ENCODE data around the gene PCMTD2. TPM values are rescaled to one million over a fixed set of nuclear protein-coding genes. Genes with fewer than 3 reads are reported as not detected.
A peak's percentile ranks its signal among the peaks of the same experiment; 100 is the strongest.

The PCMTD2 gene
- polyA plus RNA-seq, 1 of the 3 experiments (the other 2 are of a cell fraction): 50.7 TPM

DNA sequence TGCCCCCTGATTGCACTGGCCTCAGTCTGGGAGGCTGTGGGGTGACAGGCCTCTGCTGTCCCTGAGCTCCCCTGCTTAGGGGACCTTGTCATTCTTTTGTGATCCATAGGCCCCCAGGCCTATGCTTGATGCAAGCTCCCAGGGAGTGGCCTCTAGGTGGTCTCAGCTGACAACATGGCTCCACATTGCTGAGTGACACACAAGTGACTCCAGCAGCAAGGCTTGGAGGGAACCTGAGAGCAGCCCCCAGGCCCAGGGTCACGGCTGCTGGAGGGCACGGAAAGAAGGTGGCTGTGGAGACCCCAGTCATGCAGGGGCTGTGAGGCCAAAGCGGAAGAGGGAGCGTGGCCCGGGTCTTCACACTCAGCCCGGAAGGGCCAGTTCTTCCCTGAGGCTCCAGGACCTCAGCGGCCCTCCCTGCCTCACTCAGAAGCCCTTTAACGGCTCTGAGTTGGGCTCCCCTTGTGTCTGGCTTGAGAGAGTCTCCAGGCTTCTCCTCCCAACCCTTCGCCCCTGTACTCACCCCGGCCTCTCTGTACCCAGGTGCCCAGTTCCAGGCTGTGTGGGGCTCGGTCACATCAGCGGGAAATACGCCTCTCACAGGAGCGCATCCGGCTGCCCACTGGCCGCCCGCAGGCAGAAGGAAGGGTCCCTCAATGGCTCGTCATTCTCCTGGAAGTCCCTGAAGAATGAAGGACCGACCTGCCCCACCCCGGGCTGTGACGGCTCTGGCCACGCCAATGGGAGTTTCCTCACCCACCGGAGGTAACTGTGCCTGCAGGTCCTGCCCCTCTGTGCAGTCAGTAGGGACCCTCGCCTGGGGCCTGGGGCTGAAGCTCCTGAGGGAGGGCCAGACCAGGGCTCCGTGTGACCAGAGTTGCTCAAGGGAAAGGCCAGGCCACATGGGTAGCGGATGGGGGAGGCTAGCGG is 23.7 kb upstream of the PCMTD2 start (continued):
- TF ChIP-seq, protein P1, sequence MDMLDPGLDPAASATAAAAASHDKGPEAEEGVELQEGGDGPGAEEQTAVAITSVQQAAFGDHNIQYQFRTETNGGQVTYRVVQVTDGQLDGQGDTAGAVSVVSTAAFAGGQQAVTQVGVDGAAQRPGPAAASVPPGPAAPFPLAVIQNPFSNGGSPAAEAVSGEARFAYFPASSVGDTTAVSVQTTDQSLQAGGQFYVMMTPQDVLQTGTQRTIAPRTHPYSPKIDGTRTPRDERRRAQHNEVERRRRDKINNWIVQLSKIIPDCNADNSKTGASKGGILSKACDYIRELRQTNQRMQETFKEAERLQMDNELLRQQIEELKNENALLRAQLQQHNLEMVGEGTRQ (IDR thresholded peaks at IDR 0.05; ENCODE audit: borderline replicate concordance, low read depth, low read length): no peak
- TF ChIP-seq GABPA (IDR thresholded peaks at IDR 0.05; ENCODE audit: low read depth) (no peak), FOXJ3 (CRISPR knock-in tag; IDR thresholded peaks at IDR 0.05) (no peak)
- TF ChIP-seq, protein P2, sequence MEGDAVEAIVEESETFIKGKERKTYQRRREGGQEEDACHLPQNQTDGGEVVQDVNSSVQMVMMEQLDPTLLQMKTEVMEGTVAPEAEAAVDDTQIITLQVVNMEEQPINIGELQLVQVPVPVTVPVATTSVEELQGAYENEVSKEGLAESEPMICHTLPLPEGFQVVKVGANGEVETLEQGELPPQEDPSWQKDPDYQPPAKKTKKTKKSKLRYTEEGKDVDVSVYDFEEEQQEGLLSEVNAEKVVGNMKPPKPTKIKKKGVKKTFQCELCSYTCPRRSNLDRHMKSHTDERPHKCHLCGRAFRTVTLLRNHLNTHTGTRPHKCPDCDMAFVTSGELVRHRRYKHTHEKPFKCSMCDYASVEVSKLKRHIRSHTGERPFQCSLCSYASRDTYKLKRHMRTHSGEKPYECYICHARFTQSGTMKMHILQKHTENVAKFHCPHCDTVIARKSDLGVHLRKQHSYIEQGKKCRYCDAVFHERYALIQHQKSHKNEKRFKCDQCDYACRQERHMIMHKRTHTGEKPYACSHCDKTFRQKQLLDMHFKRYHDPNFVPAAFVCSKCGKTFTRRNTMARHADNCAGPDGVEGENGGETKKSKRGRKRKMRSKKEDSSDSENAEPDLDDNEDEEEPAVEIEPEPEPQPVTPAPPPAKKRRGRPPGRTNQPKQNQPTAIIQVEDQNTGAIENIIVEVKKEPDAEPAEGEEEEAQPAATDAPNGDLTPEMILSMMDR (IDR thresholded peaks at IDR 0.05): no peak

DNA sequence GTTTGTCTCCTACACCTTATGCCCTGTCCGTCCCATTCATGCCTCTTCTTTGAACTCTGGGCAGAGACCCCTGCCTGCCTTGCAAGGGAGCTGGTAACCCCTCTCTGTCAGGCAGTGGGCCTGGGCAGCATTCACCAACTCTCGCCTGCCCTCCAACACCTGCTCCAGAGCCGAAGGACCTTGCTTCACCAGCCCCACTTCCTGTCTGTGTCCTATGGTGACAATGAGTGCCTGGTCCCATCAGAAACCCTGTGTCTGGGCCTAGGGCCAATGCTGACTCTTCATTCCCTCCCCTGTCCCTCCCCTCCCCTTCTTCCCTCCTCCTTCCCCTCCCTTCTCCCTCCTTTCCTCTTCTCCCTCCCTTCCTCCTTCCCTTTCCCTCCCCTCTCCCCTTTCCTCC is 22.8 kb upstream of the PCMTD2 start:
- H3F3A ChIP-seq (replicated peaks; ENCODE audit: insufficient read depth): no peaks in the 10 kb centered on the region
- POLR2A ChIA-PET: no interaction called here
- 79% methylated on average over 3 of the region's 3 CpGs for WGBS (ENCODE audit: low lambda C conversion rate)

More for the DNA sequence above, 22.8 kb upstream of the PCMTD2 start:
- Histone ChIP-seq H4K20me1 (ENCODE audit: insufficient read depth) (no peaks in the 10 kb centered on the region), H2AFZ (ENCODE audit: low read depth) (no peak overlapping the region), H3K79me2 (ENCODE audit: insufficient read depth) (no peaks in the 10 kb centered on the region), H3K9me2 (no peaks in the 10 kb centered on the region), H3K9me3 (no peaks in the 10 kb centered on the region), H3K9ac (no peak overlapping the region), H3K4me1 (ENCODE audit: control insufficient read depth in 1 of 2, insufficient read depth in 2 of 2, low read depth in 1 of 2, low read length in 1 of 2) (peaks cover 0 to 26% of the 10 kb centered on the region in 2 experiments; a peak in 1 of 4 replicates), H3K36me3 (replicated peaks in 1 of 2; ENCODE audit: control insufficient read depth in 1 of 2, insufficient read depth in 2 of 2, low read length in 1 of 2) (no peaks in the 10 kb centered on the region), H3K27me3 (ENCODE audit: insufficient read depth) (no peaks in the 10 kb centered on the region), H3K27ac (ENCODE audit: low read depth in 2 of 2, low read length in 1 of 2) (peak overlapping the region in 1 of 2 experiments; percentile 39; a peak in 1 of 4 replicates), H3K4me3 (ENCODE audit: low read depth in 2 of 2, low read length in 1 of 2) (no peak overlapping the region), H3K4me2 (no peak overlapping the region)
- CTCF ChIA-PET: no interaction called here
- TF ChIP-seq, protein P3, sequence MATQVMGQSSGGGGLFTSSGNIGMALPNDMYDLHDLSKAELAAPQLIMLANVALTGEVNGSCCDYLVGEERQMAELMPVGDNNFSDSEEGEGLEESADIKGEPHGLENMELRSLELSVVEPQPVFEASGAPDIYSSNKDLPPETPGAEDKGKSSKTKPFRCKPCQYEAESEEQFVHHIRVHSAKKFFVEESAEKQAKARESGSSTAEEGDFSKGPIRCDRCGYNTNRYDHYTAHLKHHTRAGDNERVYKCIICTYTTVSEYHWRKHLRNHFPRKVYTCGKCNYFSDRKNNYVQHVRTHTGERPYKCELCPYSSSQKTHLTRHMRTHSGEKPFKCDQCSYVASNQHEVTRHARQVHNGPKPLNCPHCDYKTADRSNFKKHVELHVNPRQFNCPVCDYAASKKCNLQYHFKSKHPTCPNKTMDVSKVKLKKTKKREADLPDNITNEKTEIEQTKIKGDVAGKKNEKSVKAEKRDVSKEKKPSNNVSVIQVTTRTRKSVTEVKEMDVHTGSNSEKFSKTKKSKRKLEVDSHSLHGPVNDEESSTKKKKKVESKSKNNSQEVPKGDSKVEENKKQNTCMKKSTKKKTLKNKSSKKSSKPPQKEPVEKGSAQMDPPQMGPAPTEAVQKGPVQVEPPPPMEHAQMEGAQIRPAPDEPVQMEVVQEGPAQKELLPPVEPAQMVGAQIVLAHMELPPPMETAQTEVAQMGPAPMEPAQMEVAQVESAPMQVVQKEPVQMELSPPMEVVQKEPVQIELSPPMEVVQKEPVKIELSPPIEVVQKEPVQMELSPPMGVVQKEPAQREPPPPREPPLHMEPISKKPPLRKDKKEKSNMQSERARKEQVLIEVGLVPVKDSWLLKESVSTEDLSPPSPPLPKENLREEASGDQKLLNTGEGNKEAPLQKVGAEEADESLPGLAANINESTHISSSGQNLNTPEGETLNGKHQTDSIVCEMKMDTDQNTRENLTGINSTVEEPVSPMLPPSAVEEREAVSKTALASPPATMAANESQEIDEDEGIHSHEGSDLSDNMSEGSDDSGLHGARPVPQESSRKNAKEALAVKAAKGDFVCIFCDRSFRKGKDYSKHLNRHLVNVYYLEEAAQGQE (IDR thresholded peaks at IDR 0.05; ENCODE audit: low read depth, low read length): no peak
- TF ChIP-seq YY1 (IDR thresholded peaks at IDR 0.05; ENCODE audit: low read depth) (no peak), RAD21 (IDR thresholded peaks at IDR 0.05; ENCODE audit: low read length) (no peak)
- DNase-seq: no peak
